Kidney capillary endothelial cell (primary cell): ENCODE results near the gene BCAR3.

Experiments used
- DNase-seq: peaks from one replicate; pipeline ENCODE4 v3.0.0-alpha.2; 2018; ENCODE audit warnings: low spot score

Gene BCAR3

DNA sequence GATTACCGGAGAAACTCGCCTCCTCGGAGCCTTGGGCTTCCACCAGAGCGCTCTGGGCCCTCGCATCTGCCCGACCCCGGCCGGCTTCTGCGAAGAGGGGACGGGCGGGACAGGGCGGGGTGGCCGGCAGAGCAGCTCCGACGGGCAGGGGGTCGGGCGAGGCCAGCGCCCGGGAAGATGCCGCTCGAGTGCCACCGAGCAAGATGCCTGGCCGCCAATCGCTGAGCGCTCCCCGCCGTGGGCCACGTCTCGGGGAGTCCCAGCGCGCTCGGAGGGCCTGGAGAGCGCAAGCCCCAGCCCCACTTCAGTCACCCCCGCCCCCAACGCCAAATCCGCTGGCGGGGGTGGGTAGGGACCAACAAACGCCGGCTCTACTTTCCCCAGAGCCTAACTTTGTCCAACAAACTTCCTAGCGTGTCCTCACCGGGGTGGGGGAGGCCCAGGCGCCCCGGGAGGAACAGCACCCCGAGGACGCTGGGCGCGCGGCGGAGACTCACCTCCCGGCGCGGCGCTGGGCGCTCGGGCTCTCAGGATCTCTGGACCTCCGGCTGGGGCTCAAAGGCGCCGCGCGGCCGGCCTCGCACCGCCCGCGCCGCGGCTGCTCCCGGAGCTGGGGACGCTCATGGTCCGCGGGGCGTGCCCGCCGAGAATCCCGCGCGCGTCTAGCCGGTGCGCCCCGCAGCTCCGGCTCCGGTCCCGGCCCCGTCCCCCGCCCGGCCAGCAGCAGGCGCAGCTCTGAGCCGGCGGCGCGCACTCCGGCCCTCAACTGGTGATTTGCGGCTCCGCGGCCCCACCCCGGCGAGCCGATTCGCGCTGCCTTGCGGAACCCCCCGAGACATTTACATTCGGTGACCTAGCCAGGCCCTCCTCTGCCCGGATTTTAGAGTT is at the start of gene BCAR3:
TSS of gene BCAR3 (minus strand) at position 737 of the 888 bp plus-strand sequence. CDS start 6,907 bp downstream, outside the sequence.
- no peak for DNase-seq

DNA sequence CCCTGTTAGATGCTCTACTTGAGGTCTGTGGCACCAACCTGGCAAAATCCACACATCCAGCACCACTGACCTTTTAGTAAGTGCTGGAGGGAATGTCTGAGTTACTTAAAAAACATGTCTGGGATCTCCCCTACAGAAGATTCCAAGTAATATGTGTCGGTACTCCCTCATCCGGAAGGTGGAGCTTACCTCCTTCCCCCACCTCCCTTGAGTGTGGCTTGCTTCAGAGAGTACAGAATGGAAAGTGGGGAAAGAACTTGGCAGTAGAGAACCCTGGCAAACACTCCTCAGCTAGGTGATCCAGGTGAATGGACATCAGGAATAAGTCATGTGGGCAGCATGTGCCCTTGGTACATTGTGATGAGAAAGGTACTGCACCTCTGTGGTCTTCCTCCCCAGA is 49.0 kb upstream of the BCAR3 start:
- DNase-seq = no peak

DNA sequence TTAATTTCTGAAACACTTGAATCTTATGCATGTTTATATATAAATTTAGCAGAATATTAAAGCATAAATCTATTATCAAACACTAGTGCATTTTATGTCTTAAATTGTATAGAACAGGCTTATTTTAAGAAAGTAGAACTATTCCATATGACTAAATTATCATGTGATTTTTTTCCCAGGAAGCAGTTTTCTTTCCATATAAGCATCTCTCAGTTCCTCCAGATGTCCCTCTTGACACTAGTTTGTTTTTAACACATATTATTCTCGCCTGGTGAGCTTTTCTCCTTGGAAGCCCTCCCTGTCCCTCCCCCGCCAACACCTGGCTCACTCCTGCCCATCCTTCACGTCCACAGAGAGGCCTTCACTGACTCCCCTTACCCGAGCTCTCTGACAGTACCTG is 48.3 kb upstream of the BCAR3 start:
- DNase-seq = no peak

DNA sequence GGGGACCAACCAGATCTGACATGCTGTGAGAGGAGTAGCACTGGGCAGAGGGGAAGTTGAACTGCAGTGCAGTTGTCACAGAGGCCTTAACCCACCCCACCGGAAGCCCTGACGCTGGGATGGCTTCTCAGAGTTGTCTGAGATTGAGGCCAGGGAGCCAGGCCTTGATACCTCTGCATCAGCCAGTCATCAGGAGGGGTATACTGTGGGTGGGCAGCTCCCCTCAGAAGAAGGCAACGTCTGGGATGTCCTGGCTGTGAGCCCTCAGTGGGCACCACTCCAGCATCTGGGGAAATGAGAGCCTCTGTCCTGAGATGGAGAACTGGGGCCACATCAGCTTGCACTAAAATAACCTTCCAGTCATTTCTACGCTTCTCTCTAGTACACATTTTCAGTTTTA is 47.9 kb upstream of the BCAR3 start:
- no peak for DNase-seq

DNA sequence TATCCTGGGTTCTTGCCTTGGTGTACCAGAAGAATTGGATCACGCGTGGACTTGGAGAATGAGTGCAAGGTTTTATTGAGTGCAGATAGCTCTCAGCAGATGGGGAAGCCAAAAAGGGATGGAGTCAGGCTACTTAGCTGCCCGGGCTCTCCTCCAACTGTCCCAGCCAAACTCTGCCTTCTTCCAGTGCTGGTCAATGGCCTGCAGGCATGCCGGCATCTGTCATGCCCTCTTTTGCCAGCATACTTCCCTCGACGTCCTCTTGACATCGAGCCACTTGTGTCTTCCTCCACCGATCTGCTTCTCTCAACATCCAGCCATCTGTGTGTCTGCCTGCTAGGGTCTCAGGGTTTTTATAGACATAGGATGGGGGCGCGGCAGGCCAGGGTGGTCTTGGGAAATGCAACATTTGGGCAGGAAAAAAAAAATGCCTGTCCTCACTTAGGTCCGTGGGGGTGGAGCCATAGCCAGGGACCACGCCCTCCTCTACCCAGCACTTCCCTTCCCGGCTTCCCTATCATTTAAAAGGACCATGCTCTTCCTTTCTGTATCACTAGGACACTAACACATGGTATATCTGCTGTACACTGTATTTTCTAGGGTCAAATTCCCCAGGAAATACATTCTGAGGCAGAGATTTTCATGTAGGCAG is 47.0 kb upstream of the BCAR3 start:
- DNase-seq = no peak

DNA sequence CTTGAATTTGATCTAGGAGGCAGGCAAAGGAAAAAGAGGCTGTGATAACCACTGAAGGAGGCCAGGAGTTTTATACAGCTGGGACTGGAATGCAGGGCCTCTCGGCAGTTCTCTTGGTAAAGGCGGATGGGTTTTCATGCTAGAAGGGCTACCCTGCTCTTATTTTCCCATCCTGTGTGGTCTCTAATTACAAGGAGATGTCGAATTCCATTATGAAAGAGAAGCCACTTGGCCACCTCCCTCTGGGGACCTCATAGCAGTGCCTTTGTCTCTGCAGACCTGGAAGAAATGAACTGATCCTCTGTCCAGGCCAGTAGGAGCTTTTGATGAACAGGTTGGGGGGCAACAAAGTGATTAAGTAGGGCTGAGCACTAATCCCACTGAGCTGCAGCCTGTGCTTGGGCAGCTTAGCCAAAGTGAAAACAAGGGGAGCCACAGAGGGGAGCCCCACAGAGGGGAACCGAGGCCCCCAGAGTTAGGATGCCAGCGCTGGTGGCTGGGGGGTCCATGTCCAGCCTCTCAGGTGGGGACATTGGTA is 42.2 kb upstream of the BCAR3 start:
- no peak for DNase-seq

DNA sequence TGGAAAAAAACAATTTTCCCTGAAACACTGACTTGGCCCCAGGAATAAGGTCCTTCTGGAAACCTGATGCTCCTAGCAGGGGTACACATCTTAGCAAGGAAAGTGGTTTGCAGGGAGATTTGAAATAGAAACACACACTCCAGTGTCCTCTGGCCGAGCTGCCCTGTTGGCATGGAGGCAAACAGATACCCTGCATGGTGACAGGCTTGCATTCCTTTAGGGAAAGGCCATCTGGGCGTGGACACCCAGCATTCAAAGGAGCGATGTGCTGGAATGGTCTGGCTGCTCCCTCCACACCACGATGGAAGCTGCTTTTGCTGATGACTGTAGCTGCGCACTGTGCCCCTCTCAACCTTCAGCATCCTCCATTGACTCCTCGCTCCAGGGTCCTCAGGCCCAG is 41.5 kb upstream of the BCAR3 start:
- DNase-seq = no peak

DNA sequence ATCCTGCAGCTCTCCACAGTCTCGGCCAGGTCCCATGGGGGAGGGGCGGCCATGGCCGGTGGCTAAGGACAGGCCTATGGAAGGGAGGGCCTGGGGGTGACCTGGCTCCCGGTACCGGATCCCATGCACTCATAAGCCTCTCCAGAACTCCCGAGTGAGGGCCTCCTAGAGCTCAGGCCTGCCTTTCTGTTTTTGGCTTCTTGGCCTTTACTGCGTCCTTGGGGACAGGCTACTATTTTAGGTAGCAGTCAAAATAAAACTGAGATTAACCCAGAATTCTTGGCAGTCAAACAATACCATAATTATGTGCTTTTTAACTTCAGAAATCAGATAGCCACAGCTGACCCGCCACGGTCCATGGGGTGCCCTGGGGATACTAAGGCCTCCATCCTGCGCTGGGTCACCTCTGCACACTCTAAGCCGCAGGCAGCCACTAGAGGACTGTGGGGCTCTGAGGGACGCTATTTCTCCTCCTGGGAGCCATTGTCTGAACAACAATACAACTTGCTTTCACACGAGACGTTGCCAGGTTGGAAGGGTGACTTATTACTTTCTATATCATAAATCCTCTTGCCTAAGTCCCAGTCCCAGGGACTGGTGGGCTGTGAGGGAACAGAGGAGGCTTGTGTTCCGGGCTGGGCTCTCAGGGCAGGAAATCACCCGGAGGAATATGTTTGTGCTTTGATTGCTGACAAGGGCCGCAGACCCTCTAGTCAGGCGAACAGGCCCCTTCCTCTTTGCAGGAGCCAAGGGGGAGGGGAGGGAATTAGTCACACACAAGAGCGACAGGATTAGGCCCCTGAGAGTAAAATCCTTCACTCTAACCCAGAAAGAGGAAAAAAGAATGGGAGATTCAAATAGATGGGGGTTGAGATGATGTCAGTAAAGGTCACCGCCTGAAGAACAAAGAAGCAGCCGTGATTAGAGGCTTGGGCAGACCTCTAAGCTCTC is 40.7 kb upstream of the BCAR3 start:
- peak; percentile 71 for DNase-seq

DNA sequence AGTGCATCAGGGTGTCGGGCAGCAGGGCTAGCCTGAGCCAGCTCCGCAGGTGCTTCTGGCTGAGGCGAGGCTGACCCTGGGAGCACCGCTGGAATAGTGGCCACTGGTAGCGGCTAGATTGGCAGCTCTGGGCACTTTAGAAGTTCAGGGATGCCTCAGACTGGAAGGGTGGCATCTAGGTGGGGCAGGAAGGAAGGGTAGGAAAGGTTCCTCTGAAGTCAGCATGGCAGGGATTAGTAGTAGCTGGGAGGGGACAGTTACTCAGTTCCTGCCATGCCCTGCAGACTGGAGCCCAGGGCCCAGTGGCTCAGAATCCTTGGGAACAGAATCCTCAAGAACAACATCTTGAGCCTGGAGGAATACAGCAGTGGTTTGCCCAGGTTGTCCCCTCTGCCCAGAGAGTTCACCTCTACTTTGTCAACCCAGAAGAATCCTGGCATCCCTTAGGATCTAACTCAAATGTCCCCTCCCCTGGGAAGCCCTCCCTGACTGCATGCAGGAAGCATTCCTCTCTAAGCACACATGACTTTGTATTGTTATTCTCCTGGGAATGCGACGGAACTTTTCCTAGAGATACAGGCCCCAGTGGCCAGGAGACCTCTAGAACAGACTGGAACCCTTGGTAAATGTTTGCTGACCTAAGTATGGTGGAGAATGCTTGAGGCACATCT is 39.5 kb upstream of the BCAR3 start:
- no peak for DNase-seq

DNA sequence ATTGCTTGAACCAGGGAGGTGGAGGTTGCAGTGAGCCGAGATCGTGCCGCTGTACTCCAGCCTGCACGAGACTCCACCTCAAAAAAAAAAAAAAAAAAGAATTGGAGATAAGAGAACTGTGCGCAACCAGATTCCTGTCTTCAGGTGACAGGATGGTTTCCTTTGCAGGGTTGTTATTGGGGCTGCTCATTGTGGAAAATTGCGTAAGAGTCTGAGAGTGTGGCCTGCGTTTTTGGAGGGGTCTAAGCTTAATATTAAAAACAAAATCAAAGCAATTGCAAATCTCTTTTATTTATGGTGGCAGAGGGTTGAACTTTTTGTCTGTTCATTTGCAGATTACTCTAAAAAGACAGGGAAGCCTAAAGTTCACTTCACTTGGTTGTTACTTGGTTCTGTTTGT is 36.0 kb upstream of the BCAR3 start:
- no peak for DNase-seq

DNA sequence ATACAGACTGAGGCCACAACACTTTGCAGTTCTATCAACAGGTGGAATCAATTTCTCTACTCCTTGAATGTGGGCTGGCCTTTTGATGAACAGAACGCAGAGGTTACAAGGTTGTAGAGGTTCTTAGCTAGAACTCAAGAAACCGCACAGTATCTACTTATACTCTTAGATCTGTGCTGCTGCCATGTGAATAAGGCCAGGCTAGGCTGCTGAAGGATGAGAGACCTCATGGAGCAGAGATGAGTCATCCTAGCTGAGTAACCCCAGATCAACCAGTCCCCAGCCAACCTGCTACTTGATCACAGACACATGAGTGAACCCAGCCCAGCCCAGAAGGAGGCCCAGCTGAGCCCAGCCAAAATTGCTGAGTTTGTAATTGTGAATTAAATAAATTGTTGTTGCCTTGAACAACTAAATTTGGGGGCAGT is 35.3 kb upstream of the BCAR3 start:
- DNase-seq = no peak

DNA sequence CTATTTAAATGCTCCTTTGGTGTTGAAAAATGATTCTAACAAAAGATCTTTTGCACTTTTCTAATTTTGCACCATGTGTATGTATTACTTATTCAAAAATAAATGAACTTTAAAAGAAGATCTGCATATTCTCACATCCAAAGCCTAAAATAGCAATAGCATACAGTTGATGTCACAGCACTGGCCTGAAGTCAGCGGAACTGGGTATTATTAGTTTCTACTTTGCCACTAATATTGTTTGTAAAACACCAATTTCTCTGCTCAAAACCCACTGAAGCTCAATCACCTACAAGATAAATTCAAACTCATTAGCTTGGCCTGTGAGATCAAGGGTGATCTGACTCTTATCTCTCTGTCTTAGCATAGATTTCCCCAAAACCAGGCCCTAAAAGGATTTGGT is 34.5 kb upstream of the BCAR3 start:
- no peak for DNase-seq

DNA sequence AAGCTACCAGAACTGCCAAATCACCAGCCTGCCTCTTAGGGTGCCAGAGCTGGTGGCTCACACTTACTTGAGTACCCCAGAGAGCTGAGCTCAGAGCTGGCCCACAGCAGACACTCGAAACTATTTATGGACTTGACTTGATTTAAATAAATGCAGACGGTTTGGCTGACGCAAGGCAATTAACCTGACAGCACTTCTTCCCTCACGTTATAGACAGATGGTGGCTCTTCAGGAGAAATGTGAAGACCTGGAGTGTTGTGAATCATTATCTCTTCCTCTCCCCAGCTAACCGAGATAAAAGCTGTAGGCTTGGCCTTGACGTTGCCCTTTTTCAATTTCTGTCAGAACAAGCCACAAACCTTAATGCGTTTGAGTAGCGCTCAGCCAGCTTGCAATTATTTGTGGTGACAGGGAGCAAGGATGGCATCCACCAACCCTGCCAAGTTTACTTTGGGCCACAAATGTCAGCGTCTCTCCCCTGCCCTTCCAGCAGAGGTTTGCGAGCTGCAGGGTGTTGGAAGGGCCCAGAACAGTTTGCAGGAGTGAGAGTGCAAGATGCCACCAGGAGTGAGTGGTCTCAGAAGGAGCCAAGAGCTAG is 34.0 kb upstream of the BCAR3 start:
- DNase-seq = no peak

DNA sequence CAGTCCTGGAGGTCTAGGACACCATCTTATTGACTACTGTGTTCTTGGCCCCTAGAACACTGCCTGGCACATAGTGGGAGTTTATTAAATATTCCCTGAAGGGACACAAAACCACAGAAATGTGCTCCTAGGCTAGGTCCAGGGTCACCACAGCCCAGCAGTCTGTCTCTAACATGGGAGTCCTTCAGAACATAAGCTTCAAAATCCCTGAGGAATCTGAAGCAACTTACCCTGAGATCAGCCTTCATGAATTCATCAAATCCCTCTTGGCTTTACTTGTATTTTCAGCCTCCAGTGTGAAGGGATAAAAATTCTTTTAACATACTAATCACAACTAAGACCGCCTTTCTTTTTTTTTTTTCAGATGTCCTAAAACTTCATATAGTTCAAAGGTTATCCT is 32.7 kb upstream of the BCAR3 start:
- DNase-seq = no peak

DNA sequence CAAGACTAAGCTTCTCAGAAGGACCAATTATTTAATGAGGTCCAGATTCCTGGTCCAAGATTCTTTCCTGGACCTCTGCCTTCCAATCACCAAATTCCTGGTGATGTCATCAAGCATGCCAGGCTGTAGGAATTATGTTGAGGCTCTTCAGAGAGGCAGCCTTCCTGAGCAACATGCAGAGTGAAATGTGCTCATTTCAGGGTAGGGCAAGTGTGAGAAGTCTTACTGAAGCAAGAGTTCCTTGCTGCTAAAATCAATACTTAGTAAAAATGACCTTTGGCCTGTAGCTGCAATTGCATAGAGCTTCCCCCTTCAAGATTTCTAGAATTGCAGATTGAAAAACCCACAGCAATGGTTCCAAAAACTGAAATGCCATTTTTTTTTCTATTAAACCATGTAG is 31.7 kb upstream of the BCAR3 start:
- no peak for DNase-seq

DNA sequence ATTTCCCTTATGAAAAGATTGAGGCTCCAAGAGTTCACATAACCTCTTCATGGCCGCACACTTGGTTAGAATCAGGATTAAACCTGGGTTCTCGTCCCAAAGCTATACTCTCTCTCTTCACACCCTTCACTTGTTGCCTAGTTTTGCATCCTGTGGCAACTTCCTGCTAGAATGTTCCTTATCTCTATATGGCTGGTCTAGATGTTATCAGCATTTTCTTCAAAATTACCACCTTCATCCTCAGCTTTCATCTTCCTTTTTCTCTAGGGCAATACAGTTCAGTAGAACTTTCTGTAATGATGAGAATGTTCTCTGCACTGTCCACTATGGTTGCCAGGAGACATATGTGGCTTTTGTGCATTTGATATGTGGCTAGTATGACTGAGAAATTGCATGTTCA is 31.1 kb upstream of the BCAR3 start:
- DNase-seq = no peak

DNA sequence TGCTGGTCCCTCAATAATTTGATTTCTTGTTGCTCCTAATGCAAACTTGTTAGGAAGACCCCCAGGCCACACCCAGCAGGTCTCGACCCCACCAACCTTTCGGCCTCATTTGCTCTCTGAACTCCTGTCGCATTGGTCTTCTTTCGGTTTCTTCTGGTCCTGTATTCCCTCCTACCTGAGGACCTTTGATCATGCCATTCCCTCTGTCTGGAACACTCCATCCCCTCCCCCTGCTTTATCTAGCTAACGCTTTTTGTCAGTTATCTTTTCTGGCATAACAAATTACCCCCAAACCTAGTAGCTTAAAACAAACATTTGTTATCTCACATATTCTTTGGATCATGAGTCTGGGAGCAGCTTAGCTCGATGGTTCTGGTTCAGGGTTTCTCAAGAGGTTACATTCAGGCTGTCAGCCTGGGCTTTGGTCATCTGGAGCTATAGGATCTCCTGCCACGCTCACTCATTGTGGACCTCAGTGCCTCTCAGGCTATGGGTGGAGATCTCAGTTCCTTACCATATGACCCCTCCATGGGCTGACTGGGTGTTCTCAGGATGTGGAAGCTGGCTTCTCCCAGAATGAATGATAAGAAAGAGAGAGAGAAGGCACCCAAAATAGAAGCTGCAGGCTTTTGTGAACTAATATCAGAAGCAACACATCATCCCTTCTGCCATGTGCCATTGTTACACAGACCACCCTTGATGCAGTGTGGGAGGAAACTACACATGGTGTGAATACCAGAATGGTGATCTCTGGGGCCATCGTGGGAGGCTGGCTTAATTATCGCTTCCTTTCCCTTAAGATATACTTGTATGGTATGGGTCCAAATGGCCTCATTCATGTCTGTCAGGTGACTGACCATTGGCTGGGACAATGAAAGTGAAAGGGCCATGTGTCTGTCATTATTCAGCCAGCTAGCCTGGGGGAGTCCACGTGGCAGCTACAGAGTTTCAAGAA is 29.1 kb upstream of the BCAR3 start:
- DNase-seq = no peak

DNA sequence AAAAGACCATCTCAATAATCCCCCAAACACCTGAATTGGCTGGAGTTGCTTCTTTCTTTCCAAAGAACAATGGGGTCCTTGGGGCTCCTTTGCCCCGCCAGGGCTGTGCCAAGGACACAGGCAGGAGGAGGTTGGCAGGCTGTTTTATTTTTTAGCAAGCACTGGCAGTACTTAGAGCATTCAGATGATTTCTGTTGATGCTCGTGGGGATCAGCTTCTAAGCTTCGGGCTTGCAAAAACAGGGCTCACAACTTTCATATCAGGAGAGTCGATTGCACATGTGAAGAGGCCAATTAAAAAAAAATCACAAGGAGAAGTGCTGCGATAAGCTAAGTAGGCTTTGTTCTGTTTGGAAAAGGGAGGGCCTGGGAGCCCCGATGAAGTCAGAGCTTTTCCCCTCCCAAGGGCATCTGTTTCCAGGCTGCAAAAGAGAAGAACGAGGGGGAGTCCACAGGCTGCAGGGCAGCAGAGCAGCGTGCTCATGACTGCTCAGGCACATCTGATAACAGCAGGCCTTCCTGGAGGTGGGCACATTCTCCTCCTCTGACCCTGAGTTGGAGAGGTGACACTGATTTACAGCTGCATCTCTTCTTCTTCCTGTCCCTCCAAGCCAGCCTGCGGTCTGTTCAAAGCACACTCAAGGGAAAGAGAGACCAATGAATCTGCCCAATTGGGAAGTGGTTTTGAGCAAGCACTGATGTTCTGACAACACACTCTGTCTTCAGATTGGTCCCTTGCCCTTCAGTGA is 27.3 kb upstream of the BCAR3 start:
- no peak for DNase-seq

DNA sequence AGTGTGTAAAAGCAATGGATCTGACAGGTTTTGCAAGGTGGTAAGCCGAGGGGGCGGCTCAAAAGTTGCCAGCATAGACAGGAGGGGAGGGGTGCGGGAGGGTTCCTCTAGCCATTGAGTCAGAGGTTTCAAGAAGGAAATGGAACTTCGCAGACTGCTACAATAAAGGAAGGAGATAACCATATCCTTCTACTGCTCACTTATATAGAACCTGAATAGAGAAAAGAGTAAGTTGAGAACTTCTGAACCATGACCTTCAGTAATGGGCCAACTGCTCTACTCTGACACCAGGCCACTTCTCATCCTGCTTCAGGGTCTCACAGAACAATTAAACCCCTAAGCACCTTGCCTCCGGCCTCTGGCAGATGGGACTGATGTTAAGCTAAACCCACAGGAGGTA is 26.3 kb upstream of the BCAR3 start:
- DNase-seq = no peak
